HEK293 (cell line): Measurements from ENCODE around the gene USP6NL.
A peak's percentile ranks its signal among the peaks of the same experiment; 100 is the strongest.

ENCODE experiments used
- CTCF ChIA-PET: fragments of 350-600 bp; formaldehyde crosslinking; extraction: SDS; loops from one replicate; lab custom pipeline; 2021; ENCODE audit warnings: antibody characterized with exemption; lab: Yijun Ruan, JAX
- POLR2A ChIA-PET: fragments of 300-600 bp; formaldehyde crosslinking; extraction: SDS; loops from one replicate; lab custom pipeline; 2020; ENCODE audit warnings: antibody characterized with exemption, inconsistent platforms; lab: Yijun Ruan, JAX
- H3K27ac ChIP-seq: fragments of 200-500 bp; sonication (Bioruptor generic); 2 replicates; pipeline ENCODE4 v1.5.1; 2014; ENCODE audit warnings: low read depth, low read length, control low read depth, inconsistent platforms; ENCODE audit errors: extremely low read depth
- H3K36me3 ChIP-seq, 2 experiments: fragments of 200-500 bp in 1 of 2; sonication (Bioruptor generic) in 1 of 2; 1 replicate in 1 of 2; 2 replicates in 1 of 2; pipeline ENCODE4 v1.5.1; 2014 to 2017; ENCODE audit warnings: inconsistent platforms in 2 of 2, low read length in 2 of 2; ENCODE audit not compliant: control insufficient read depth in 2 of 2, insufficient read depth in 1 of 2
- H3K4me1 ChIP-seq: fragments of 200-500 bp; sonication (Bioruptor generic); 2 replicates; pipeline ENCODE4 v1.5.1; 2014; ENCODE audit warnings: mild to moderate bottlenecking, low read length, inconsistent platforms; ENCODE audit not compliant: control insufficient read depth, insufficient read depth
- H3K4me3 ChIP-seq: 2 replicates; pipeline ENCODE4 v1.5.1; 2011; ENCODE audit warnings: low read depth, mild to moderate bottlenecking, control low read depth, low read length, moderate library complexity
- H3K9me3 ChIP-seq: fragments of 200-500 bp; sonication (Bioruptor generic); 2 replicates; pipeline ENCODE4 v1.5.1; 2014; ENCODE audit warnings: low read depth, low read length, inconsistent platforms; ENCODE audit not compliant: control insufficient read depth, insufficient read depth
- ATF2 ChIP-seq: fragments of 450-650 bp; formaldehyde crosslinking; IDR thresholded peaks from 2 replicates; pipeline ENCODE4 v1.5.1; 2016; ENCODE audit warnings: missing biosample characterization, missing genetic modification characterization, low read depth
- FEZF1 ChIP-seq: fragments of 450-650 bp; formaldehyde crosslinking; IDR thresholded peaks from 2 replicates; pipeline ENCODE4 v1.5.1; 2016; ENCODE audit warnings: missing biosample characterization, missing genetic modification characterization
- KLF17 ChIP-seq: fragments of 450-650 bp; formaldehyde crosslinking; IDR thresholded peaks from 2 replicates; pipeline ENCODE4 v1.5.1; 2016; ENCODE audit warnings: missing biosample characterization, missing genetic modification characterization
- OVOL3 ChIP-seq: fragments of 450-650 bp; formaldehyde crosslinking; IDR thresholded peaks from 2 replicates; pipeline ENCODE4 v1.5.1; 2016; ENCODE audit warnings: missing biosample characterization, missing genetic modification characterization
- PBX3 ChIP-seq: sonication (generic); formaldehyde crosslinking; IDR thresholded peaks from 2 replicates; pipeline ENCODE4 v1.8.1; 2022; ENCODE audit warnings: mild to moderate bottlenecking, moderate library complexity, missing genetic modification reagents
- PRDM1 ChIP-seq: fragments of 450-650 bp; formaldehyde crosslinking; IDR thresholded peaks from 2 replicates; pipeline ENCODE4; 2016; ENCODE audit warnings: missing biosample characterization, missing genetic modification characterization
- SP3 ChIP-seq: fragments of 450-650 bp; formaldehyde crosslinking; IDR thresholded peaks from 2 replicates; pipeline ENCODE4 v1.5.1; 2016; ENCODE audit warnings: missing biosample characterization, missing genetic modification characterization
- ZBTB48 ChIP-seq: fragments of 450-650 bp; formaldehyde crosslinking; IDR thresholded peaks from 2 replicates; pipeline ENCODE4 v1.5.1; 2016; ENCODE audit warnings: missing biosample characterization, missing genetic modification characterization
- ZFHX2 ChIP-seq: fragments of 450-650 bp; formaldehyde crosslinking; conservative IDR thresholded peaks from 2 replicates; pipeline ENCODE4 v1.5.1; 2016; ENCODE audit warnings: missing biosample characterization, missing genetic modification characterization
- ZNF112 ChIP-seq: fragments of 450-650 bp; formaldehyde crosslinking; IDR thresholded peaks from 2 replicates; pipeline ENCODE4 v1.5.0; 2017; ENCODE audit warnings: missing biosample characterization, missing genetic modification characterization
- ZNF157 ChIP-seq: fragments of 450-650 bp; formaldehyde crosslinking; IDR thresholded peaks from 2 replicates; pipeline ENCODE4 v1.5.1; 2016; ENCODE audit warnings: missing biosample characterization, missing genetic modification characterization
- ZNF184 ChIP-seq: fragments of 450-650 bp; IDR thresholded peaks from 2 replicates; pipeline ENCODE4 v1.5.1; 2018; ENCODE audit warnings: missing biosample characterization, mild to moderate bottlenecking, missing genetic modification characterization
- ZNF223 ChIP-seq: fragments of 450-650 bp; formaldehyde crosslinking; IDR thresholded peaks from 2 replicates; pipeline ENCODE4 v1.5.1; 2016; ENCODE audit warnings: missing biosample characterization, missing genetic modification characterization
- ZNF311 ChIP-seq: fragments of 450-650 bp; formaldehyde crosslinking; IDR thresholded peaks from 2 replicates; pipeline ENCODE4 v1.5.1; 2017; ENCODE audit warnings: missing biosample characterization, missing genetic modification characterization, borderline replicate concordance
- ZNF394 ChIP-seq: fragments of 450-650 bp; formaldehyde crosslinking; IDR thresholded peaks from 2 replicates; pipeline ENCODE4 v1.5.1; 2016; ENCODE audit warnings: missing biosample characterization, missing genetic modification characterization, mild to moderate bottlenecking, moderate library complexity, borderline replicate concordance
- ZNF473 ChIP-seq: fragments of 450-650 bp; formaldehyde crosslinking; IDR thresholded peaks from 2 replicates; pipeline ENCODE4 v1.5.1; 2017; ENCODE audit warnings: missing biosample characterization, missing genetic modification characterization
- ZNF501 ChIP-seq: fragments of 450-650 bp; formaldehyde crosslinking; IDR thresholded peaks from 2 replicates; pipeline ENCODE4 v1.5.1; 2016; ENCODE audit warnings: missing biosample characterization, missing genetic modification characterization
- ZNF558 ChIP-seq: fragments of 450-650 bp; formaldehyde crosslinking; IDR thresholded peaks from 2 replicates; pipeline ENCODE4 v1.5.1; 2016; ENCODE audit warnings: missing biosample characterization, missing genetic modification characterization
- ZNF561 ChIP-seq: fragments of 450-650 bp; IDR thresholded peaks from 2 replicates; pipeline ENCODE4 v1.5.1; 2018; ENCODE audit warnings: missing biosample characterization, missing genetic modification characterization, borderline replicate concordance
- ZNF596 ChIP-seq: fragments of 450-650 bp; IDR thresholded peaks from 2 replicates; pipeline ENCODE4 v1.5.0; 2018; ENCODE audit warnings: missing biosample characterization, mild to moderate bottlenecking, missing genetic modification characterization, moderate library complexity
- ZNF624 ChIP-seq: fragments of 450-650 bp; formaldehyde crosslinking; IDR thresholded peaks from 2 replicates; pipeline ENCODE4 v1.5.1; 2017; ENCODE audit warnings: missing biosample characterization, missing genetic modification characterization
- ZNF660 ChIP-seq: fragments of 450-650 bp; IDR thresholded peaks from 2 replicates; pipeline ENCODE4 v1.5.1; 2018; ENCODE audit warnings: missing biosample characterization, mild to moderate bottlenecking, missing genetic modification characterization
- ZNF670 ChIP-seq: fragments of 450-650 bp; formaldehyde crosslinking; IDR thresholded peaks from 2 replicates; pipeline ENCODE4 v1.5.1; 2016; ENCODE audit warnings: missing biosample characterization, missing genetic modification characterization, low read depth
- ZNF677 ChIP-seq: fragments of 450-650 bp; IDR thresholded peaks from 2 replicates; pipeline ENCODE4 v1.5.0; 2018; ENCODE audit warnings: missing biosample characterization, mild to moderate bottlenecking, missing genetic modification characterization, moderate library complexity
- ZNF777 ChIP-seq: fragments of 450-650 bp; formaldehyde crosslinking; IDR thresholded peaks from 2 replicates; pipeline ENCODE4 v1.5.1; 2017; ENCODE audit warnings: missing biosample characterization, missing genetic modification characterization, borderline replicate concordance
- ZNF830 ChIP-seq: fragments of 450-650 bp; IDR thresholded peaks from 2 replicates; pipeline ENCODE4 v1.5.0; 2018; ENCODE audit warnings: missing biosample characterization, missing genetic modification characterization, low read depth, mild to moderate bottlenecking, moderate library complexity
- TF ChIP-seq, protein P1 (sequence below): fragments of 450-650 bp; formaldehyde crosslinking; IDR thresholded peaks from 2 replicates; pipeline ENCODE4 v1.5.1; 2016; ENCODE audit warnings: missing biosample characterization, missing genetic modification characterization

USP6NL gene

GRCh38 chr10:11504566-11505285, 106.7 kb downstream of the USP6NL start:
- Histone ChIP-seq H3K4me1 (no peaks in the 10 kb centered on the region), H3K27ac (no peak overlapping the region), H3K9me3 (no peaks in the 10 kb centered on the region), H3K36me3 (no peaks in the 10 kb centered on the region), H3K4me3 (no peak overlapping the region)
- TF ChIP-seq ZNF157 (tag by site-specific recombination), result no peak
- TF ChIP-seq FEZF1 (tag by site-specific recombination), result no peak
- no peak for TF ChIP-seq ZNF112 (tag by site-specific recombination)
- no peak for TF ChIP-seq ZNF830
- TF ChIP-seq ZNF561, result no peak
- TF ChIP-seq ZNF777 (tag by site-specific recombination), result no peak
- no peak for TF ChIP-seq ZNF394
- TF ChIP-seq ZFHX2 (tag by site-specific recombination), result no peak
- TF ChIP-seq PBX3, result no peak
- TF ChIP-seq ZNF596 (tag by site-specific recombination), result no peak
- no peak for TF ChIP-seq ZNF473 (tag by site-specific recombination)
- POLR2A ChIA-PET, result no interaction called here
- CTCF ChIA-PET, result interaction anchor here (0.5 to 1.9 kb wide), 3 partner anchors 11 to 1161 kb away, joined by 3 to 9 read pairs (median 3); no protein-coding TSS in a partner anchor

DNA sequence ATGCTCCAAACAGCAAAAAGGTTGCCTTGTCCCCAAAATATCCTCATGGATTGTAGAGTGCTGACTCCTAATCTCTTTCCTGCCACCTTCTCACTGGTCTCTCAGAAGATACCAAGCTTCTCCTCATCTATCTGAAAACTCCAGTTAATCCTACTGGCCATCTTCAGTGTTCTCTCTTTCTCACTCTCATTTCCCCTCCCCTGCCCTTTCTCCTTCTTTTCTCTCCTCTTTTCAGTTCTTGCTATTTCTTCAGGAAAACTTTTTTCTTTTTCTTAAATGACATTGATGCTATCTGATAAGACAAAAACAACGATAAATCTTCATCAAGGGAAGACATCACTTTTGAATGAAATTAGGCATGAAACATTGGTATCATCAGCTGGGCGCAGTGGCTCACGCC, 109.8 kb downstream of the USP6NL start:
- H3K4me3 ChIP-seq, result no peak overlapping the region
- no peak overlapping the region for H3K27ac ChIP-seq
- H3K4me1 ChIP-seq, result no peaks in the 10 kb centered on the region
- H3K9me3 ChIP-seq, result no peaks in the 10 kb centered on the region
- ChIA-PET POLR2A (no interaction called here), CTCF (interaction anchor here (0.7 kb wide), 1 partner anchor 88 kb away, joined by 3 read pairs; no protein-coding TSS in a partner anchor)
- no peak for TF ChIP-seq ZNF624 (tag by site-specific recombination)
- peak; percentile 94 for TF ChIP-seq PRDM1 (tag by site-specific recombination)
- H3K36me3 ChIP-seq, result no peaks in the 10 kb centered on the region

DNA sequence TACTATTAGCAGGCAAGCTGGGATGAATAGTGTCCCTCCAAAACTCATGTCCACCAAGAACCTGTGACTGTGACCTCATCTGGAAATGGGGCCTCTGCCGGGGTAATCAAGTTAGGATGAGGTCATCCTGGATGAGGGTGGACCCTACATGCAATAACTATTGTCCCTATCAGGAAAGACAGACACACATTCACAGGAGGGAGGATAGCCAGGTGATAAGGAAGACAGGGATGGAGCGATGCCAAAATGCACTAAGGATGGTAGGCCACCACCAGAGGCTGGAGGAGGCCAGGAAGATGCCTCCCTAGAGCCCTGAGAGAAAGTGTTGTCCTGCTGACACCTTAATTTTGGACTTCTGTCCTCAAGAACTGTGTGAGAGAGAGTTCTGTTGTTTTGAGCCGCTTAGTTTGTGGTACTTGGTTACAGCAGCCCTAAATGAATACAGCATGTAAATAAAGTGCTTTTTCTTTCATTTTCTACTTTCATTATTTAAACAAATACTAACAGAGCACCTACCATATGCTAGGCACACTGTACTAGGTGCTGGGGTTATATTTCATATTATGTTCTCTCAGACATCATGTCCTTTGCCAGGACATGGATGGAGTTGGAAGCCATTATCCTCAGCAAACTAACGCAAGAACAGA, 111.9 kb downstream of the USP6NL start:
- ChIA-PET POLR2A (no interaction called here), CTCF (interaction anchor here (0.9 kb wide), 1 partner anchor 258 kb away, joined by 6 read pairs; no protein-coding TSS in a partner anchor)
- Histone ChIP-seq H3K9me3 (no peaks in the 10 kb centered on the region), H3K27ac (no peak overlapping the region), H3K4me1 (no peaks in the 10 kb centered on the region), H3K4me3 (no peak overlapping the region), H3K36me3 (no peaks in the 10 kb centered on the region)
- TF ChIP-seq ZNF558 (tag by site-specific recombination) (0 out of 2 replicates have a peak, but pooled peaks have one; percentile 46), KLF17 (0 out of 2 replicates have a peak, but pooled peaks have one; percentile 33), ZNF184 (tag by site-specific recombination) (no peak), ZNF501 (tag by site-specific recombination) (no peak), ZNF311 (tag by site-specific recombination) (no peak), ZNF660 (tag by site-specific recombination) (peak; percentile 95), ZNF223 (tag by site-specific recombination) (no peak), ZNF670 (no peak), SP3 (tag by site-specific recombination) (no peak), ZNF677 (no peak), OVOL3 (tag by site-specific recombination) (no peak), ZBTB48 (tag by site-specific recombination) (peak; percentile 48; the same call in 1 of the 2 replicates), ATF2 (tag by site-specific recombination) (peak; percentile 87)
- TF ChIP-seq, protein P1, sequence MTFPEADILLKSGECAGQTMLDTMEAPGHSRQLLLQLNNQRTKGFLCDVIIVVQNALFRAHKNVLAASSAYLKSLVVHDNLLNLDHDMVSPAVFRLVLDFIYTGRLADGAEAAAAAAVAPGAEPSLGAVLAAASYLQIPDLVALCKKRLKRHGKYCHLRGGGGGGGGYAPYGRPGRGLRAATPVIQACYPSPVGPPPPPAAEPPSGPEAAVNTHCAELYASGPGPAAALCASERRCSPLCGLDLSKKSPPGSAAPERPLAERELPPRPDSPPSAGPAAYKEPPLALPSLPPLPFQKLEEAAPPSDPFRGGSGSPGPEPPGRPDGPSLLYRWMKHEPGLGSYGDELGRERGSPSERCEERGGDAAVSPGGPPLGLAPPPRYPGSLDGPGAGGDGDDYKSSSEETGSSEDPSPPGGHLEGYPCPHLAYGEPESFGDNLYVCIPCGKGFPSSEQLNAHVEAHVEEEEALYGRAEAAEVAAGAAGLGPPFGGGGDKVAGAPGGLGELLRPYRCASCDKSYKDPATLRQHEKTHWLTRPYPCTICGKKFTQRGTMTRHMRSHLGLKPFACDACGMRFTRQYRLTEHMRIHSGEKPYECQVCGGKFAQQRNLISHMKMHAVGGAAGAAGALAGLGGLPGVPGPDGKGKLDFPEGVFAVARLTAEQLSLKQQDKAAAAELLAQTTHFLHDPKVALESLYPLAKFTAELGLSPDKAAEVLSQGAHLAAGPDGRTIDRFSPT (tag by site-specific recombination), result peak; percentile 43; the same call in 1 of the 2 replicates
